Measurements from ENCODE around the gene KCNE1.

The KCNE1 gene

DNA sequence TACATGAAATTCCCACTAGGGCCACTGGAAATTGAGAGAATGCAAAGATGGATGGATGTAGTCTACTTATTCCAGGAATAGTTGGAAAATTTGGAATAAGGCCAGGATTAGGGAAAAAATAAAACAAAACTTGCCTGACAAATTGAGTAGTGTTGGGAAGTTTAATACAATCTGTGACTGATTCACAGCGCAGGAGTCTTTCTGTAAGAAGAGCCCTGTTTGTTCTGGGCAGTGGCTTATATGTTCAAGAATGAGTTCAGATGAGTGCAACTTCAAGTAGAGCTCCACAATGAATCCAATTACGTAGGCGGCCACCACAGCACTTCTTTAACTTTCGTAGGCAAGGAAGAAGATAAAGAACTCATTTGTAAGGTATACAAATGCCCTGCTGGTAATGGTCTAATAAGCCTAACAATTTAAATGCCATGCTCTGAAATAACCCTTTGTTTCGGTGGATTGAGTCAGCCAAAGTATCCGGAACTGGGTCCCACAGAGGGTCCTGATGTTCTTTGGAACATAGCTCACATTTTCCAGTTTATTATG, 47.1 kb upstream of the KCNE1 start:
- TF ChIP-seq CREB1 (IDR thresholded peaks at IDR 0.05; ENCODE audit: low read depth) (no peak), TAF1 (IDR thresholded peaks at IDR 0.05; ENCODE audit: low read depth) (no peak), EGR1 (IDR thresholded peaks at IDR 0.05) (no peak), TCF12 (IDR thresholded peaks at IDR 0.05; ENCODE audit: low read depth) (no peak), EP300 (IDR thresholded peaks at IDR 0.05; ENCODE audit: borderline replicate concordance) (no peak), NFIC (IDR thresholded peaks at IDR 0.05) (no peak), CEBPB (IDR thresholded peaks at IDR 0.05) (no peak), RAD21 (IDR thresholded peaks at IDR 0.05; ENCODE audit: low read depth) (no peak), ZBTB7A (IDR thresholded peaks at IDR 0.05; ENCODE audit: low read depth) (no peak), FOXM1 (IDR thresholded peaks at IDR 0.05; ENCODE audit: borderline replicate concordance, low read depth) (no peak), TEAD4 (IDR thresholded peaks at IDR 0.05) (no peak)
- TF ChIP-seq, protein P1, sequence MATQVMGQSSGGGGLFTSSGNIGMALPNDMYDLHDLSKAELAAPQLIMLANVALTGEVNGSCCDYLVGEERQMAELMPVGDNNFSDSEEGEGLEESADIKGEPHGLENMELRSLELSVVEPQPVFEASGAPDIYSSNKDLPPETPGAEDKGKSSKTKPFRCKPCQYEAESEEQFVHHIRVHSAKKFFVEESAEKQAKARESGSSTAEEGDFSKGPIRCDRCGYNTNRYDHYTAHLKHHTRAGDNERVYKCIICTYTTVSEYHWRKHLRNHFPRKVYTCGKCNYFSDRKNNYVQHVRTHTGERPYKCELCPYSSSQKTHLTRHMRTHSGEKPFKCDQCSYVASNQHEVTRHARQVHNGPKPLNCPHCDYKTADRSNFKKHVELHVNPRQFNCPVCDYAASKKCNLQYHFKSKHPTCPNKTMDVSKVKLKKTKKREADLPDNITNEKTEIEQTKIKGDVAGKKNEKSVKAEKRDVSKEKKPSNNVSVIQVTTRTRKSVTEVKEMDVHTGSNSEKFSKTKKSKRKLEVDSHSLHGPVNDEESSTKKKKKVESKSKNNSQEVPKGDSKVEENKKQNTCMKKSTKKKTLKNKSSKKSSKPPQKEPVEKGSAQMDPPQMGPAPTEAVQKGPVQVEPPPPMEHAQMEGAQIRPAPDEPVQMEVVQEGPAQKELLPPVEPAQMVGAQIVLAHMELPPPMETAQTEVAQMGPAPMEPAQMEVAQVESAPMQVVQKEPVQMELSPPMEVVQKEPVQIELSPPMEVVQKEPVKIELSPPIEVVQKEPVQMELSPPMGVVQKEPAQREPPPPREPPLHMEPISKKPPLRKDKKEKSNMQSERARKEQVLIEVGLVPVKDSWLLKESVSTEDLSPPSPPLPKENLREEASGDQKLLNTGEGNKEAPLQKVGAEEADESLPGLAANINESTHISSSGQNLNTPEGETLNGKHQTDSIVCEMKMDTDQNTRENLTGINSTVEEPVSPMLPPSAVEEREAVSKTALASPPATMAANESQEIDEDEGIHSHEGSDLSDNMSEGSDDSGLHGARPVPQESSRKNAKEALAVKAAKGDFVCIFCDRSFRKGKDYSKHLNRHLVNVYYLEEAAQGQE (IDR thresholded peaks at IDR 0.05; ENCODE audit: low read depth) = no peak
- TF ChIP-seq, protein P2, sequence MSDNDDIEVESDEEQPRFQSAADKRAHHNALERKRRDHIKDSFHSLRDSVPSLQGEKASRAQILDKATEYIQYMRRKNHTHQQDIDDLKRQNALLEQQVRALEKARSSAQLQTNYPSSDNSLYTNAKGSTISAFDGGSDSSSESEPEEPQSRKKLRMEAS (IDR thresholded peaks at IDR 0.05) = no peak
- TF ChIP-seq, protein P3, sequence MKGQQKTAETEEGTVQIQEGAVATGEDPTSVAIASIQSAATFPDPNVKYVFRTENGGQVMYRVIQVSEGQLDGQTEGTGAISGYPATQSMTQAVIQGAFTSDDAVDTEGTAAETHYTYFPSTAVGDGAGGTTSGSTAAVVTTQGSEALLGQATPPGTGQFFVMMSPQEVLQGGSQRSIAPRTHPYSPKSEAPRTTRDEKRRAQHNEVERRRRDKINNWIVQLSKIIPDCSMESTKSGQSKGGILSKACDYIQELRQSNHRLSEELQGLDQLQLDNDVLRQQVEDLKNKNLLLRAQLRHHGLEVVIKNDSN (IDR thresholded peaks at IDR 0.05) = no peak

DNA sequence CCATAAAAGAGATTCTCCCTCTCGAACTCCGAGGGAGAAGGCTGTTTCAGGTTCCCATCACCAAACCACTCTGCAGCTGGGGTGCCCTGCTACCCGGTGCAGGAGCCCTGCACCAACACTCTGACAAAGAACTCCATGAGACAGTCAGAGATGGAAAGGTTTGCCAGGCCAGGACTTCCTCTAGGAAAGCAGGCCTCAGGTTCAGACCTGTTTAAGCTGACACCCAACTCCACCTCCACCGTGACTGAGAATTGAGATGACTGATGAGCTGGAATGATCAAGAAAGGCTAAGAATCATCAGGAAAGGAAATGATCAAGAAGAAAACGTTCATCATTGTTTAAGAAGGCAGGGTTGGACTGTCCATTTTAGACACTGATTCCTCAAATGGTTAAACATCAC, 46.2 kb upstream of the KCNE1 start:
- TF ChIP-seq EP300 (IDR thresholded peaks at IDR 0.05; ENCODE audit: borderline replicate concordance) = no peak
- TF ChIP-seq TCF12 (IDR thresholded peaks at IDR 0.05; ENCODE audit: low read depth) = no peak
- TF ChIP-seq CREB1 (IDR thresholded peaks at IDR 0.05; ENCODE audit: low read depth) = no peak
- no peak for TF ChIP-seq EGR1 (IDR thresholded peaks at IDR 0.05)
- TF ChIP-seq, protein P3 (IDR thresholded peaks at IDR 0.05) = no peak
- TF ChIP-seq, protein P1 (IDR thresholded peaks at IDR 0.05; ENCODE audit: low read depth) = no peak
- TF ChIP-seq CEBPB (IDR thresholded peaks at IDR 0.05) = no peak
- TF ChIP-seq YY1 (IDR thresholded peaks at IDR 0.05; ENCODE audit: low read depth) = no peak
- no peak for TF ChIP-seq TAF1 (IDR thresholded peaks at IDR 0.05; ENCODE audit: low read depth)
- TF ChIP-seq FOXM1 (IDR thresholded peaks at IDR 0.05; ENCODE audit: borderline replicate concordance, low read depth) = no peak
- no peak for TF ChIP-seq NFIC (IDR thresholded peaks at IDR 0.05)
- TF ChIP-seq, protein P2 (IDR thresholded peaks at IDR 0.05) = no peak
- no peak for TF ChIP-seq ZBTB7A (IDR thresholded peaks at IDR 0.05; ENCODE audit: low read depth)
- no peak for TF ChIP-seq RAD21 (IDR thresholded peaks at IDR 0.05; ENCODE audit: low read depth)
- no peak for TF ChIP-seq TEAD4 (IDR thresholded peaks at IDR 0.05)

DNA sequence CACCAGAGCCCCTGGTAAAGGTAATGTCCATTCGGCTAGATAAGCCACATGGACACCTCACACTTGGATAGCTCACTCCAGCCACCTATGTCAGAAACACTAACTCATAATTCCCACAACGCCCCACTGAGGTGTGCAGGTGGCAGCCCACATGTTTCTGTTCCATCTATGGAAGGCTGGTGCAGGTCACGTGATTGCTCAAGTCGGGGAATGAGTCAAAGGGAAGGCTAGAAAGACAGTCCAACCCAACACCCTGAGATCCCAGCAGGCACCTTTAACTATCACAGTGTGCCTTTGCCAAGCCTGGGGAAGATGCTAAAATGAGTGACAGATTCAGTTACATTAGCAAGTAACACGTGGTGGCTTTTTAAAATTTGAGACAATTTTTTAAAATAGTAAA, 45.3 kb upstream of the KCNE1 start:
- TF ChIP-seq EP300 (IDR thresholded peaks at IDR 0.05; ENCODE audit: borderline replicate concordance) (no peak), TEAD4 (IDR thresholded peaks at IDR 0.05) (no peak), ZBTB7A (IDR thresholded peaks at IDR 0.05; ENCODE audit: low read depth) (no peak), TAF1 (IDR thresholded peaks at IDR 0.05; ENCODE audit: low read depth) (no peak), CEBPB (IDR thresholded peaks at IDR 0.05) (no peak), EGR1 (IDR thresholded peaks at IDR 0.05) (no peak), CREB1 (IDR thresholded peaks at IDR 0.05; ENCODE audit: low read depth) (no peak), NFIC (IDR thresholded peaks at IDR 0.05) (no peak), YY1 (IDR thresholded peaks at IDR 0.05; ENCODE audit: low read depth) (no peak)
- TF ChIP-seq, protein P1 (IDR thresholded peaks at IDR 0.05; ENCODE audit: low read depth) = no peak

DNA sequence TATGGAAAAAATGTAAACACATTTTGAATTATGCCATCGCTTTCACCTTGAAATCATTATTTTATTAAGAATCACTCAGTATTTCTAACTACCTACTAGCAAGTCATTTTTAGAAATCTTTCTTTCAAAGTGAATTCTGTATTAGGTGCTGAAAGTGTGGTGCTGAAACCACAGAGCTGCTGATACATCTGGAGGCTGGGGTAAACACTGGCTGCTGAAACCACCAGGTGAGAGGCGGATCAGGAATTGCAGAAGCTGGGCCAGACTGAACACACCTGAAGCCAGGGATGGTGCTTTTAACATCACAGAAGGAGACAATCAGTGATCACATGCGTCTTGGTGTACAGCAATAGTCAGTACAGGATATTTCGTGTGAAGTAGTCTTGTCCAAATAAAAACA, 42.2 kb upstream of the KCNE1 start:
- TF ChIP-seq CEBPB (IDR thresholded peaks at IDR 0.05) (no peak), TEAD4 (IDR thresholded peaks at IDR 0.05) (no peak), CREB1 (IDR thresholded peaks at IDR 0.05; ENCODE audit: low read depth) (no peak), NFIC (IDR thresholded peaks at IDR 0.05) (no peak), YY1 (IDR thresholded peaks at IDR 0.05; ENCODE audit: low read depth) (no peak), RAD21 (IDR thresholded peaks at IDR 0.05; ENCODE audit: low read depth) (no peak), TCF12 (IDR thresholded peaks at IDR 0.05; ENCODE audit: low read depth) (no peak), TAF1 (IDR thresholded peaks at IDR 0.05; ENCODE audit: low read depth) (no peak), EP300 (IDR thresholded peaks at IDR 0.05; ENCODE audit: borderline replicate concordance) (no peak)
- TF ChIP-seq, protein P2 (IDR thresholded peaks at IDR 0.05) = no peak
- TF ChIP-seq, protein P1 (IDR thresholded peaks at IDR 0.05; ENCODE audit: low read depth) = no peak
- TF ChIP-seq, protein P3 (IDR thresholded peaks at IDR 0.05) = no peak

All from Ishikawa (cell line).